NCI-H345 (cell line): Measurements from ENCODE around the gene JRKL.

Experiments
- DNase-seq: peaks from one replicate; lab custom pipeline; 2025; lab: John Stamatoyannopoulos, UW

JRKL gene

GRCh38 chr11:96389720-96390487 lies at the start of gene JRKL, which contains the start of gene CCDC82:
Gene JRKL, plus strand, starts transcription at chr11:96390013. Its CDS starts 637 bp downstream, at chr11:96390650.
Gene CCDC82, minus strand, starts transcription at chr11:96389912. Its CDS starts 5,165 bp downstream, at chr11:96384747.
- DNase-seq = peak; percentile 95

- DNase-seq = no peak
Measured at GRCh38 chr11:96340555-96340885, 49.3 kb upstream of the JRKL start.

GRCh38 chr11:96341211-96342013 lies 48.4 kb upstream of the JRKL start:
- DNase-seq = no peak

GRCh38 chr11:96342014-96342960 lies 47.5 kb upstream of the JRKL start:
- DNase-seq = no peak

GRCh38 chr11:96342961-96343711 lies 46.7 kb upstream of the JRKL start, which contains the start of gene MAML2:
Gene MAML2, minus strand, starts transcription at chr11:96343195. Its CDS starts 1,300 bp downstream, at chr11:96341895.
- peak; percentile 96 for DNase-seq

- no peak for DNase-seq
Measured at GRCh38 chr11:96356848-96357247, 33.0 kb upstream of the JRKL start.

- DNase-seq = no peak
Measured at GRCh38 chr11:96357794-96358193, 32.0 kb upstream of the JRKL start.

GRCh38 chr11:96358321-96358720 lies 31.5 kb upstream of the JRKL start:
- DNase-seq = no peak

- no peak for DNase-seq
Measured at GRCh38 chr11:96361778-96362177, 28.0 kb upstream of the JRKL start.

- DNase-seq = no peak
Measured at GRCh38 chr11:96365493-96365892, 24.3 kb upstream of the JRKL start.

- DNase-seq = no peak
Measured at GRCh38 chr11:96366024-96366423, 23.8 kb upstream of the JRKL start.

GRCh38 chr11:96367342-96367741 lies 22.5 kb upstream of the JRKL start:
- DNase-seq = no peak

- no peak for DNase-seq
Measured at GRCh38 chr11:96373826-96374225, 16.0 kb upstream of the JRKL start.

GRCh38 chr11:96376796-96377195 lies 13.0 kb upstream of the JRKL start:
- no peak for DNase-seq

- DNase-seq = peak; percentile 73
Measured at GRCh38 chr11:96384156-96384555, 5.7 kb upstream of the JRKL start.

GRCh38 chr11:96385187-96385586 lies 4.6 kb upstream of the JRKL start:
- DNase-seq = no peak

- no peak for DNase-seq
Measured at GRCh38 chr11:96388891-96389719, 708 bp upstream of the JRKL start.

- DNase-seq = no peak
Measured at GRCh38 chr11:96390488-96390792, 627 bp downstream of the JRKL start.

- no peak for DNase-seq
Measured at GRCh38 chr11:96391698-96392307, 2.0 kb downstream of the JRKL start.

GRCh38 chr11:96393753-96394348 lies 4.0 kb downstream of the JRKL start:
- DNase-seq = peak; percentile 9
